Endometrial microvascular endothelial cells (primary cell): ENCODE measurements around the gene LY6G6D. TPM values are rescaled to one million over a fixed set of nuclear protein-coding genes. Genes with fewer than 3 reads are reported as not detected.
"Not testable (repeated sequence)": the region's sequence is repeated elsewhere in the genome, so short reads cannot be mapped to it uniquely, and the experiment has no call there.

Experiments used
- in situ Hi-C: cut with HindIII; loops from 2 replicates; pipeline ENCODE4 v1.10.0; 2017; ENCODE audit warnings: low sequenced_read_pairs, low pct_unique_long_range_greater_than_20kb; ENCODE audit errors: inconsistent ontology term
- total RNA-seq: library from RNA; depleted of rRNA; stranded (reverse); fragments of >200 nt; gene quantifications from one replicate; pipeline ENCODE4 v1.2.3, GENCODE V29; 2015; ENCODE audit errors: inconsistent ontology term

LY6G6D gene
- total RNA-seq, 1 donor from 2014 or later, result not detected

- in situ Hi-C loops, result no loop called here
Measured at GRCh38 chr6:31691078-31691463, 24.1 kb upstream of the LY6G6D start.

GRCh38 chr6:31691564-31692108, 23.5 kb upstream of the LY6G6D start:
- in situ Hi-C loops, result no loop called here

GRCh38 chr6:31692353-31692752, 22.8 kb upstream of the LY6G6D start:
- in situ Hi-C loops, result no loop called here

- in situ Hi-C loops, result no loop called here
Measured at GRCh38 chr6:31692886-31693285, 22.3 kb upstream of the LY6G6D start.

- in situ Hi-C loops, result no loop called here
Measured at GRCh38 chr6:31693535-31693934, 21.6 kb upstream of the LY6G6D start.

GRCh38 chr6:31697555-31697954, 17.6 kb upstream of the LY6G6D start:
- in situ Hi-C loops, result no loop called here

GRCh38 chr6:31700740-31701401, 14.3 kb upstream of the LY6G6D start:
- in situ Hi-C loops, result no loop called here

DNA sequence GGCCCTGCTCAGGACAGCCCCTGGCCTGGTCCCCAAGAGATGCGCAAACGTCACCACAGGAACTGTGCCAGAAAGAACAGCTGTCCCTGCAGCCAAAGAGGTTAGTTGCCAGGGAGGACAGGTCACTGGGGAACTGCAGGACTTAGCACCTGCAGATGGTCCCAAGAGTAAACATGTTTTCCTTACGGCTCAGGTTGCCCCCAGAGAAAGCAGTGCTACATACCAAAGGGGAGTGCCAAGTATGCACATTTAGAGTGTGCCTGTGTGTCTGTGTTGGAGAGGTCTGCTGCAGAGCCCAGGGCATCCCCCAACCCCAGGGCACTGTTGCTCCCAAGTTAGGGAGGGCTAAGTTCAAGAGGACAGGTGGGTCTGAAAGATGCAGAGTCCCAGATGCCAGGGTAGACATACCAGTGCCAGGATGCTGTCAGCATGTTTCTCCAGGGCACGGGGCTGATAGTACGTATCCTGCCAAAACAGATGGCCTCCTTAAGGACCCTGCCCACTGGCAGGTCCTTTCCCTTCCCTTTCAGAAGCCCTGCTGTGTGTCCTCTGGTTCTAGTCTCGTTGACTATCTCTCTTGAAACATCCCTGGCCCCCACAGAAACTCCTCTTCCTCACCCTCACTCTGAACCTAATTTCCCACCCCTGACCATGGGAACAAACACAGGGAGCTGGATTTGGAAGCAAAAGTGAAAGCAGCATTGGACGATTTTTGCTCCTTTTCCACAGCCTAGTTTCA, 13.3 kb upstream of the LY6G6D start:
- in situ Hi-C loops, result no loop called here

- in situ Hi-C loops, result no loop called here
Measured at GRCh38 chr6:31702405-31702818, 12.7 kb upstream of the LY6G6D start.

- in situ Hi-C loops, result no loop called here
Measured at GRCh38 chr6:31702819-31703716, 12.1 kb upstream of the LY6G6D start, which contains the start of gene ABHD16A. Gene ABHD16A (minus strand): TSS chr6:31703324. CDS start chr6:31703281, 43 bp downstream.

GRCh38 chr6:31705931-31706330, 9.2 kb upstream of the LY6G6D start:
- in situ Hi-C loops, result no loop called here

DNA sequence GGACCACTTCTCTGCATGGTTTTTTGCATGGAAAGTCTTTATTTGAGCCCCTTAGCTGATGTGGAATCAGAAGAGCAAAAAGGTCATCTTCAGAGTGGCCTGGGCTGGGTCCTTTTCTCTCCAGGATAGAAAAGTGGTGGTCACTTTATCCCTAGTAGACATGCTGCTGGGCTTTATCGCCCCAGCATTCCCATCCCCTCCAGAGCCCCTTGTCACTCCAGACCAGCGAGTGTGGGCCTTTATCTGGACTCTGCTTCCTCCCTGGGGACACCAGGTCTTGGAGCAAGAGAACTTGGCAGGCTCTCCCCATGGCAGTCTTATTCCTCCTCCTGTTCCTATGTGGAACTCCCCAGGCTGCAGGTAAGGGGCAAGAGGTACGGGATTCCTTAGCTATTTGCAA, 8.5 kb upstream of the LY6G6D start, which contains the start of gene LY6G6F:
LY6G6F (plus strand) TSS at position 268 of the 400 bp plus-strand sequence; CDS start at position 309, 41 bp downstream.
- in situ Hi-C loops, result no loop called here

GRCh38 chr6:31707701-31708100, 7.4 kb upstream of the LY6G6D start:
- in situ Hi-C loops, result no loop called here

DNA sequence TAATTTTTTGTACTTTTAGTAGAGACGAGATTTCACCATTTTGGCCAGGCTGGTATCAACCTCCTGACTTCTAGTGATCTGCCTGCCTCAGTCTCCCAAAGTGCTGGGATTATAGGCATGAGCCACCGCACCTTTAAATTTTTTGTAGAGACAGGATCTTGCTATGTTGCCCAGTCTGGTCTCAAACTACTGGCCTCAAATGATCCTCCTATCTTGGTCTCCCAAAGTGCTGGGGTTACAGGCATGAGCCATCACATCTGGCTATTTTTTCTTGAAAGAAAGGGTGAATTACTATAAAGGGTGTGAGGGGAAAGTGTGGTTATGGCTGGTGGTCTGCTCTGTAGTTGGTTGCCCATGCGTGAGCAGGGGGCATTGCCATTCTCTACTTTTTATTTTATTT, 6.9 kb upstream of the LY6G6D start:
- in situ Hi-C loops, result no loop called here

DNA sequence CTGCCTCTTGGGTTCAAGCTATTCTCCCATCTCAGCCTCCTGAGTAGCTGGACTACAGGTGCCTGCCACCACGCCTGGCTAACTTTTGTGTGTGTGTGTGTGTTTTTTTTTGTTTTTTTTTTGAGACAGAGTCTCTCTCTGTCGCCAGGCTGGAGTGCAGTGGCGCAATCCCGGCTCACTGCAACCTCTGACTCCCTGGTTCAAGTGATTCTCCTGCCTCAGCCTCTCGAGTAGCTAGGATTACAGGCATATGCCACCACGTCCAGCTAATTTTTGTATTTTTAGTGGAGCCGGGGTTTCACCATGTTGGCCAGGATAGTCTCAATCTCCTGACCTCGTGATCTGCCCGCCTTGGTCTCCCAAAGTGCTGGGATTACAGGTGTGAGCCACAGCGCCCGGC, 6.0 kb upstream of the LY6G6D start:
- in situ Hi-C loops, result not testable (repeated sequence)

- in situ Hi-C loops, result no loop called here
Measured at GRCh38 chr6:31710523-31711219, 4.5 kb upstream of the LY6G6D start.

DNA sequence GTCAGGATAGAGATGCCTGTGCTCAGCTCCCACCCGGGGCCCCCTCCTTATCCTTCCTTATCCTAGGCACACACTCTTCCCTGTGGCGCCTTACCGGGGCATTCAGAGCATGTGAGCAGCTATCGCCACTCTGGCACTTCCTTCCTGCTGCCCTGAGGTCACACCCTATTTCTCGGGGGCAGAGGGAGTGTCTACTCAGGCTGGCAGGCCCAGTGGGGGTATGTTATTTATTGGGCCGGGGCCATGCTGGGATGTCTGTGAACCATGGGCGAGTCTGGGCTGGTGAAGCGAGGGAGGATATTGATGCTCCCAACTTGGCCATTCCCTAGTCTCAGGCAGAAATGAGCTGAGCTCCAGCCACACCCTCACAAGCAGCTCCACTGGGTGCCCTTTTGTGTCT, 3.9 kb upstream of the LY6G6D start:
- in situ Hi-C loops, result no loop called here

DNA sequence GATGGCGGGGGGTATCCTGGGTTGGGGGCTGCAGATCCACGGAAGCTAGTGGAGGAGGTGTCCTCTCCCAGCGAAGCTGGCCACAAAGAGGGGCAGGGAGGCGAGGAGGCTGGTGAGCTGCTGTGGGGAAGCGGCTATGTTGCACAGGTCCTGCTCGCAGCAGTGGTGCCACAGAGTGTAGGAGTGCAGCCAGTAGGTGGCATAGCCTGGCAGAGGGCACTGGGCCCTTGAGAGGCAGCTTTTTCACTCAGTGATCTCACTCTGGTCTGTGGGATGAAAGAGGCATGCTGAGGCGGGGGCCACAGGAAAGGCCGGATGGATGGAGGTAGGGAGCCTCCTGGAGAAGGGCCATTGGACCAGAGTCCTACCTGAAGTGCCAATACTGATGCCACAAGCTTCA, 2.9 kb upstream of the LY6G6D start:
- in situ Hi-C loops, result no loop called here

- in situ Hi-C loops, result no loop called here
Measured at GRCh38 chr6:31713465-31713864, 1.7 kb upstream of the LY6G6D start.
